GM23338 (cell line): ENCODE data around the gene PRAC1.
A peak's percentile ranks its signal among the peaks of the same experiment; 100 is the strongest.

Experiments used
- CREB1 ChIP-seq: fragments of 250-450 bp; sonication (Bioruptor Pico); IDR thresholded peaks from 2 replicates; pipeline ENCODE4 v1.5.0; 2020; ENCODE audit warnings: low read depth, mild to moderate bottlenecking, moderate library complexity
- CTCF ChIP-seq, 2 experiments: fragments of 200-600 bp in 1 of 2; sonication (generic) in 1 of 2; conservative IDR thresholded peaks; 2 replicates each; pipeline versions ENCODE4 v1.5.1 to v1.6.1; 2016 to 2017; ENCODE audit warnings: antibody characterized with exemption in 2 of 2, low read depth in 2 of 2, mild to moderate bottlenecking in 2 of 2, moderate library complexity in 1 of 2
- EZH2 ChIP-seq: fragments of 200-600 bp; sonication (generic); IDR thresholded peaks from one replicate; pipeline ENCODE4 v1.8.0; 2017; ENCODE audit warnings: antibody characterized with exemption, mild to moderate bottlenecking, low read depth; ENCODE audit not compliant: unreplicated experiment
- EZH2phosphoT487 ChIP-seq: fragments of 200-600 bp; sonication (generic); IDR thresholded peaks from one replicate; pipeline ENCODE4 v1.8.1; 2018; ENCODE audit warnings: antibody characterized with exemption; ENCODE audit not compliant: unreplicated experiment

- no peak for TF ChIP-seq CTCF (conservative IDR thresholded peaks at IDR 0.05; ENCODE audit: low read depth in 2 of 2)
- TF ChIP-seq EZH2: peak; percentile 16
- no peak for TF ChIP-seq EZH2phosphoT487
- no peak for TF ChIP-seq CREB1
Observed at GRCh38 chr17:48722915-48723422, 651 bp upstream of the PRAC1 start, which contains the start of gene PRAC2.
